ENCODE data around the gene AACS. TPM values are rescaled to one million over a fixed set of nuclear protein-coding genes. Genes with fewer than 3 reads are reported as not detected.
"Not testable (repeated sequence)": the region's sequence is repeated elsewhere in the genome, so short reads cannot be mapped to it uniquely, and the experiment has no call there.

The AACS gene
- total RNA-seq, 5 donors from 2014 or later (not counting 1 experiment from before 2014, with no cell fraction given), result 11.5 to 16.4 (median 14.3) TPM

DNA sequence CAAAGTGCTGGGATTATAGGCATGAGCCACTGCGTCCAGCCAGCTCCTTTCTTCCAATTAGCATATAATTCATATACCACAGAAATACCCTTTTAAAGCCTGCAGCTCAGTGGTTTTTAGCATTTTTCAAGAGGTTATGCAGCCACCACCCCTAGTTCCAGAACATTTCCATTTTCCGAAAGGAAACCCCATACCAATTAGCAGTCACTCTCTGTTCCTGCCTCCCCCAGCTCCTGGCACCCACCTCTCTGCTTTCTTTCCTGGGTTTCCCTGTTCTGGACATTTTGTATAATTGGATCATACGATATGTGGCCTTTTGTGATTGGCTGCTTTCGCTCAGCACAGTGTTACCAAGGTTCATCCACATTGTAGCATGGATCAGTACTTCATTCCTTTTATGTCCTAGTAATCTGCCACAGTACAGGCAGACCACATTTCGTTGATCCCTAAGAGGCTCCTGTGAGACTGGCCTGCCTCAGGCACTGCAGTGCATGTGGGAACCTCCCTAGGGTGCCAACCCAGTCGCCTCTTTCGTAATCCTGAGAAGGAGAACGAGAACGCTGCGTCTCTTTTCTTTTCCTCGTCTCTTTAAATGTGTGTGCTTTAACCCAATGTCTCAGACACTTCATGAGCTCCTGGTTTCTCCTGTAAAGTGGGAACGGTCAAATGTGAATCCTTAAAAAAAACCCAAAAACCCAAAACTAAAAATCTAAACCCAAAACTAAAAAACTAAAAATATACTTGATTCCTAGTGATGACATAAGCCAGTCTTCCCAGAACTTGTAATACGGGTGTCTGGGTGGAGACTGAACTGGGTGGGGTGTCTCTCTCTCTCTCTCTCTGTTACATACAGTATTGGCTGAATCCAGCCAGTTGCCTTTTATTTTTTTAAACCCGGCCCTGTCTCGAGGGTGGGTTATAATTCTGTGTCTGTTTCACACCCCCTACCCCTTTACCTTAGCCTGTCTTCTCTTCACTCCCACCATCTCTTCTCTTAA, 14.7 kb downstream of the AACS start:
- H3K4me3 ChIP-seq (ENCODE audit: control insufficient read depth in 1 of 2, extremely low read depth in 1 of 2, low read length in 1 of 2), result no peak overlapping the region
- H3K9me3 ChIP-seq, result no peaks in the 10 kb centered on the region
- ChIA-PET POLR2A (no interaction called here), CTCF (interaction anchor here in 1 of 2 donors (0.6 kb wide), 1 partner anchor 1668 kb away, joined by 3 read pairs; no protein-coding TSS in a partner anchor)
- no peaks in the 10 kb centered on the region for H3K27me3 Mint-ChIP-seq
- DNase-seq (no peak), ATAC-seq (replicated peaks in 1 of 4) (no peak)
- H3K27me3 ChIP-seq (replicated peaks in 1 of 2; ENCODE audit: control insufficient read depth in 2 of 2, extremely low read depth in 1 of 2, insufficient read depth in 2 of 2, low read length in 1 of 2), result no peaks in the 10 kb centered on the region
- H3K9me3 Mint-ChIP-seq, result no peaks in the 10 kb centered on the region
- H3K4me1 ChIP-seq (ENCODE audit: control insufficient read depth in 1 of 2, extremely low read depth in 1 of 2, insufficient read depth in 2 of 2, low read length in 2 of 2), result no peaks in the 10 kb centered on the region
- WGBS (ENCODE audit: insufficient coverage), result 94% methylated on average over 10 of the region's 15 CpGs
- H3K36me3 ChIP-seq (ENCODE audit: control insufficient read depth in 2 of 2, extremely low read depth in 1 of 2, insufficient read depth in 1 of 2, low read length in 1 of 2), result peaks cover 6 to 19% of the 10 kb centered on the region in 2 donors
- H3K4me3 Mint-ChIP-seq, result no peak overlapping the region
- no peaks in the 10 kb centered on the region for H3K4me1 Mint-ChIP-seq
- no peak overlapping the region for H3K27ac ChIP-seq (ENCODE audit: low read length)
- peaks cover 49% of the 10 kb centered on the region for H3K36me3 Mint-ChIP-seq
- H3K27ac Mint-ChIP-seq, result no peak overlapping the region

DNA sequence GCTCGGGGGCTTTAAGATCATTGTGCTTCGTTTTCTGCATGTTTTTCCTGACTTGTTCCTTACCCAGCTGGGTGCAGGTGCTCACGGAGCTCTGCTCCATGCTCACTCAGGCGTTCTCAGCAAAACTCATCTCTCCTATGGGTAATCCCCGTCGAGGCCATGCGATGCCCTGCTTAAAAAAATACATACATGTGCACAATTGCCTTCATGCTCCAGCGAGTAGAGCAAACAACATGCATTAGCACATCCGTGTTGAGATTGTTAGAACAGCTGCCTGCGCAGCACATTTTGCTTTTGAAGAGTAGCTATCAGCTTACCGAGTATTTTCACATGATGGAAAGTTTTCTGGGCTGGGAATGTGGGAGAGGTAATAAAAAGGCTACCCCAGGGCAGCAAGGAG, 16.2 kb downstream of the AACS start:
- peaks cover 47% of the 10 kb centered on the region for H3K36me3 Mint-ChIP-seq
- H3K27me3 ChIP-seq (replicated peaks in 1 of 2; ENCODE audit: control insufficient read depth in 2 of 2, extremely low read depth in 1 of 2, insufficient read depth in 2 of 2, low read length in 1 of 2), result no peaks in the 10 kb centered on the region
- H3K4me1 ChIP-seq (ENCODE audit: control insufficient read depth in 1 of 2, extremely low read depth in 1 of 2, insufficient read depth in 2 of 2, low read length in 2 of 2), result no peaks in the 10 kb centered on the region
- no peaks in the 10 kb centered on the region for H3K9me3 Mint-ChIP-seq
- H3K27ac Mint-ChIP-seq, result no peak overlapping the region
- H3K27ac ChIP-seq (ENCODE audit: low read length), result no peak overlapping the region
- POLR2A ChIA-PET, result interaction anchor here in 1 of 2 donors (0.6 kb wide), 1 partner anchor 39 kb away, joined by 3 read pairs; no protein-coding TSS in a partner anchor
- ATAC-seq (replicated peaks in 1 of 4), result no peak
- no peak for DNase-seq
- H3K4me3 ChIP-seq (ENCODE audit: control insufficient read depth in 1 of 2, extremely low read depth in 1 of 2, low read length in 1 of 2), result no peak overlapping the region
- no peaks in the 10 kb centered on the region for H3K4me1 Mint-ChIP-seq
- no peak overlapping the region for H3K4me3 Mint-ChIP-seq
- H3K9me3 ChIP-seq, result no peaks in the 10 kb centered on the region
- 89% methylated on average over 11 of the region's 11 CpGs for WGBS (ENCODE audit: insufficient coverage)
- H3K36me3 ChIP-seq (ENCODE audit: control insufficient read depth in 2 of 2, extremely low read depth in 1 of 2, insufficient read depth in 1 of 2, low read length in 1 of 2), result peaks cover 6 to 22% of the 10 kb centered on the region in 2 donors
- H3K27me3 Mint-ChIP-seq, result no peaks in the 10 kb centered on the region
- CTCF ChIA-PET, result no interaction called here

DNA sequence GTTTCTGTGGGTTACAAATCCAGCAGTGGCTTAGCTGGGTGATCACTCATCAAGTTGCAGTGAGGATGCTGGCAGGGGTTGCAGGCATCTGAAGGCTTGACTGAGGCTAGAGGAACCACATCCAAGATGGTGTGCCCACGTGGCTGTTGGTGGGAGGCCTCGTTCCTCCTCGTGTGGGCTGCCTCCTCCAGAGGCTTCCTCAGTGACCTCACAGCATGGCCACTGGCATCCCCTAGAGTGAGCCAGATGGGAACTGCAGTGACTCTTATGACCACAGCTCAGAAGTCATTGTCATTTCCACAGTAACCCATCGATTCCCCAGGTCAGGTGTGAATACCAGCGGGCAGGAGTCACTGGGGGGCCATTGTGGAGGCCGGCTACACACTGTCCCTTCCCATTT, 17.8 kb downstream of the AACS start:
- peaks cover 42% of the 10 kb centered on the region for H3K36me3 Mint-ChIP-seq
- DNase-seq (no peak), ATAC-seq (replicated peaks in 1 of 4) (no peak)
- POLR2A ChIA-PET, result no interaction called here
- peaks cover 7 to 19% of the 10 kb centered on the region in 2 donors for H3K36me3 ChIP-seq (ENCODE audit: control insufficient read depth in 2 of 2, extremely low read depth in 1 of 2, insufficient read depth in 1 of 2, low read length in 1 of 2)
- no peaks in the 10 kb centered on the region for H3K4me1 Mint-ChIP-seq
- no peaks in the 10 kb centered on the region for H3K9me3 Mint-ChIP-seq
- CTCF ChIA-PET, result no interaction called here
- no peaks in the 10 kb centered on the region for H3K4me1 ChIP-seq (ENCODE audit: control insufficient read depth in 1 of 2, extremely low read depth in 1 of 2, insufficient read depth in 2 of 2, low read length in 2 of 2)
- H3K4me3 ChIP-seq (ENCODE audit: control insufficient read depth in 1 of 2, extremely low read depth in 1 of 2, low read length in 1 of 2), result no peak overlapping the region
- no peak overlapping the region for H3K27ac Mint-ChIP-seq
- H3K4me3 Mint-ChIP-seq, result no peak overlapping the region
- H3K27me3 Mint-ChIP-seq, result no peaks in the 10 kb centered on the region
- no peaks in the 10 kb centered on the region for H3K27me3 ChIP-seq (replicated peaks in 1 of 2; ENCODE audit: control insufficient read depth in 2 of 2, extremely low read depth in 1 of 2, insufficient read depth in 2 of 2, low read length in 1 of 2)
- no peaks in the 10 kb centered on the region for H3K9me3 ChIP-seq
- H3K27ac ChIP-seq (ENCODE audit: low read length), result no peak overlapping the region
- 81% methylated on average over 6 of the region's 6 CpGs for WGBS (ENCODE audit: insufficient coverage)

DNA sequence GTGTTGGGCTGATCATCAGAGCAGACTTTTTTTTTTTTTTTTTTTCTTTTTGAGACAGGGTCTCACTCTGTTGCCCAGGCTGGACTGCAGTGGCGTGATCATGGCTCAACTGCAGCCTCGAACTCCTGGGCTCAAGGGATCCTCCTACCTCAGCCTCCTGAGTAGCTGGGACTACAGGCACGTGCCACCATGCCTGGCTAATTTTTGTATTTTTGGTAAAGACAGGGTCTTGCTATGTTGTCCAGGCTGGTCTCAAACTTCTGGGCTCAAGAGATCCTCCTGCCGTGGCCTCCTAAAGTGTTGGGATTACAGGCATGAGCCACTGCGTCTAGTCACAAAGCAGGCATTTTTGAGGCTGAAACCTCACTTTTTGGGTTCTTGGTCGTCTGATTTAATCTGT, 23.0 kb downstream of the AACS start:
- peaks cover 4 to 28% of the 10 kb centered on the region in 2 donors for H3K36me3 ChIP-seq (ENCODE audit: control insufficient read depth in 2 of 2, extremely low read depth in 1 of 2, insufficient read depth in 1 of 2, low read length in 1 of 2)
- DNase-seq; H3K4me3 ChIP-seq (ENCODE audit: control insufficient read depth in 1 of 2, extremely low read depth in 1 of 2, low read length in 1 of 2); CTCF ChIA-PET; H3K27me3 Mint-ChIP-seq; H3K27ac ChIP-seq (ENCODE audit: low read length); H3K27me3 ChIP-seq (replicated peaks in 1 of 2; ENCODE audit: control insufficient read depth in 2 of 2, extremely low read depth in 1 of 2, insufficient read depth in 2 of 2, low read length in 1 of 2); H3K4me1 Mint-ChIP-seq; H3K27ac Mint-ChIP-seq; H3K9me3 Mint-ChIP-seq; H3K9me3 ChIP-seq; ATAC-seq (replicated peaks in 1 of 4); H3K4me3 Mint-ChIP-seq; H3K4me1 ChIP-seq (ENCODE audit: control insufficient read depth in 1 of 2, extremely low read depth in 1 of 2, insufficient read depth in 2 of 2, low read length in 2 of 2); POLR2A ChIA-PET: not testable (repeated sequence)
- 75% methylated on average over 4 of the region's 6 CpGs for WGBS (ENCODE audit: insufficient coverage)
- peaks cover 19% of the 10 kb centered on the region for H3K36me3 Mint-ChIP-seq

DNA sequence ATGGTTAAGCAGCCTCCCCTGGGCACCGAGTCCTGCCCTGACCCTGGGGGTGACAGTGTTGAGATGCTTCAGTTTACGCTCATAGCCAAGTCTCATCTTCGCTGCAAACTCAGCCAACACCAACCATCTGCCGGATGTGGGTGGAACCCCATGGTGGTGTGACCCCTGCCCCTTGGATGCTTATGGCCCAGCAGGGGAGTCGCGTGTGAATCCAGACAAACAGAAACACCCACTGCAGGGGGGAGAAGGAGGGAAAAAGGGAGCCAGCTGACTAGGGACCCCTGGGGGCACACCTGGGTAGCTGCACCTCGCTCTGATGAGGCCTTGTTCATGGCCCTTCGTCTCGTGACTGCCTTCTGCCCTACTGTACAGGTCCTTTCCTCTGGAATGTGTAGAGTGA, 23.8 kb downstream of the AACS start:
- CTCF ChIA-PET, result no interaction called here
- POLR2A ChIA-PET, result no interaction called here
- ATAC-seq (replicated peaks in 1 of 4), result no peak

DNA sequence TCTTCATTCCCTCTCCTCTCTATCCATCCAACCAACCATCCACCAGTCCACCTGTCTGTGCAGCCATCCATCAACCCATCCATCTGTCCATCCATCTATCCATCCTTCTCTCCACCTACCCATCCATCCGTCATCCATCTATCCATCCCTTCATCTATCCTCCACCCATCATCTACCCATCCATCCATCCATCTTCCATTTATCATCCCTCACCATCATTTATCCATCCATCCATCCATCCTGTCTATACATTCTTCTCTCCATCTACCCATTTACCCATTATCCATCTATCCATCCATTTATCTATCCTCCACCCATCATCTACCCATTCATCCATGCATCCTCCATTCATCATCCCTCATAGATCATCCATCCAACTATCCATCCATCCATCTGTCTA, 24.4 kb downstream of the AACS start:
- H3K36me3 ChIP-seq (ENCODE audit: control insufficient read depth in 2 of 2, extremely low read depth in 1 of 2, insufficient read depth in 1 of 2, low read length in 1 of 2), result peaks cover 4 to 26% of the 10 kb centered on the region in 2 donors
- 96% methylated on average over 1 of the region's 1 CpG for WGBS (ENCODE audit: insufficient coverage)
- no peak overlapping the region for H3K27ac ChIP-seq (ENCODE audit: low read length)
- Mint-ChIP-seq H3K9me3 (no peaks in the 10 kb centered on the region), H3K27ac (no peak overlapping the region), H3K27me3 (no peaks in the 10 kb centered on the region), H3K4me3 (no peak overlapping the region), H3K4me1 (no peaks in the 10 kb centered on the region), H3K36me3 (peaks cover 25% of the 10 kb centered on the region)
- no peak overlapping the region for H3K4me3 ChIP-seq (ENCODE audit: control insufficient read depth in 1 of 2, extremely low read depth in 1 of 2, low read length in 1 of 2)
- no peaks in the 10 kb centered on the region for H3K4me1 ChIP-seq (ENCODE audit: control insufficient read depth in 1 of 2, extremely low read depth in 1 of 2, insufficient read depth in 2 of 2, low read length in 2 of 2)
- ChIA-PET CTCF (no interaction called here), POLR2A (no interaction called here)
- no peaks in the 10 kb centered on the region for H3K27me3 ChIP-seq (replicated peaks in 1 of 2; ENCODE audit: control insufficient read depth in 2 of 2, extremely low read depth in 1 of 2, insufficient read depth in 2 of 2, low read length in 1 of 2)
- DNase-seq, result no peak
- no peaks in the 10 kb centered on the region for H3K9me3 ChIP-seq
- ATAC-seq (replicated peaks in 1 of 4), result no peak

More for the DNA sequence above, 23.8 kb downstream of the AACS start:
- Mint-ChIP-seq H3K9me3 (no peaks in the 10 kb centered on the region), H3K4me1 (no peaks in the 10 kb centered on the region), H3K27ac (no peak overlapping the region), H3K4me3 (no peak overlapping the region), H3K36me3 (peaks cover 21% of the 10 kb centered on the region), H3K27me3 (no peaks in the 10 kb centered on the region)
- no peak for DNase-seq
- Histone ChIP-seq H3K27ac (ENCODE audit: low read length) (no peak overlapping the region), H3K9me3 (no peaks in the 10 kb centered on the region), H3K4me1 (ENCODE audit: control insufficient read depth in 1 of 2, extremely low read depth in 1 of 2, insufficient read depth in 2 of 2, low read length in 2 of 2) (no peaks in the 10 kb centered on the region), H3K27me3 (replicated peaks in 1 of 2; ENCODE audit: control insufficient read depth in 2 of 2, extremely low read depth in 1 of 2, insufficient read depth in 2 of 2, low read length in 1 of 2) (no peaks in the 10 kb centered on the region), H3K4me3 (ENCODE audit: control insufficient read depth in 1 of 2, extremely low read depth in 1 of 2, low read length in 1 of 2) (no peak overlapping the region), H3K36me3 (ENCODE audit: control insufficient read depth in 2 of 2, extremely low read depth in 1 of 2, insufficient read depth in 1 of 2, low read length in 1 of 2) (peaks cover 4 to 26% of the 10 kb centered on the region in 2 donors)
- 100% methylated on average over 3 of the region's 9 CpGs for WGBS (ENCODE audit: insufficient coverage)

Data from T-cell (primary cell).